GM12878 (cell line): Measurements from ENCODE around the gene LRRC8D.

Source experiments
- CHD2 ChIP-seq: IDR thresholded peaks from 2 replicates; pipeline ENCODE4 v1.6.1; 2011; ENCODE audit warnings: low read depth, low read length, improper control_type of control experiment, borderline replicate concordance
- RAD21 ChIP-seq: IDR thresholded peaks from 2 replicates; pipeline ENCODE4 v1.6.1; 2011; ENCODE audit warnings: mild to moderate bottlenecking, low read depth, low read length, moderate library complexity; ENCODE audit not compliant: insufficient read depth
- TCF12 ChIP-seq: IDR thresholded peaks from 2 replicates; pipeline ENCODE4 v1.6.1; 2011; ENCODE audit warnings: low read depth, mild to moderate bottlenecking, low read length
- TF ChIP-seq, protein P1 (sequence below): fragments of 450-650 bp; IDR thresholded peaks from 2 replicates; pipeline ENCODE4 v1.6.1; 2016; ENCODE audit warnings: mild to moderate bottlenecking

- TF ChIP-seq CHD2 (no peak), RAD21 (no peak), TCF12 (no peak)
- TF ChIP-seq, protein P1, sequence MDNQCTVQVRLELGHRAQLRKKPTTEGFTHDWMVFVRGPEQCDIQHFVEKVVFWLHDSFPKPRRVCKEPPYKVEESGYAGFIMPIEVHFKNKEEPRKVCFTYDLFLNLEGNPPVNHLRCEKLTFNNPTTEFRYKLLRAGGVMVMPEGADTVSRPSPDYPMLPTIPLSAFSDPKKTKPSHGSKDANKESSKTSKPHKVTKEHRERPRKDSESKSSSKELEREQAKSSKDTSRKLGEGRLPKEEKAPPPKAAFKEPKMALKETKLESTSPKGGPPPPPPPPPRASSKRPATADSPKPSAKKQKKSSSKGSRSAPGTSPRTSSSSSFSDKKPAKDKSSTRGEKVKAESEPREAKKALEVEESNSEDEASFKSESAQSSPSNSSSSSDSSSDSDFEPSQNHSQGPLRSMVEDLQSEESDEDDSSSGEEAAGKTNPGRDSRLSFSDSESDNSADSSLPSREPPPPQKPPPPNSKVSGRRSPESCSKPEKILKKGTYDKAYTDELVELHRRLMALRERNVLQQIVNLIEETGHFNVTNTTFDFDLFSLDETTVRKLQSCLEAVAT = no peak
Measured at GRCh38 chr1:89972024-89972423, 151.2 kb downstream of the LRRC8D start.
